GM18526 (cell line): ENCODE data around the gene PIERCE2.

Experiments
- POLR2A ChIP-seq: IDR thresholded peaks from 3 replicates; pipeline ENCODE4 v1.6.1; 2011; ENCODE audit not compliant: insufficient read length; ENCODE audit errors: extremely low read depth

The PIERCE2 gene, protein sequence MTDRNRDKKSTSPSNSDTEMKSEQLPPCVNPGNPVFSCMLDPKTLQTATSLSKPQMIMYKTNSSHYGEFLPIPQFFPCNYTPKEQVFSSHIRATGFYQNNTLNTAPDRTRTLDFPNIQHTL

DNA sequence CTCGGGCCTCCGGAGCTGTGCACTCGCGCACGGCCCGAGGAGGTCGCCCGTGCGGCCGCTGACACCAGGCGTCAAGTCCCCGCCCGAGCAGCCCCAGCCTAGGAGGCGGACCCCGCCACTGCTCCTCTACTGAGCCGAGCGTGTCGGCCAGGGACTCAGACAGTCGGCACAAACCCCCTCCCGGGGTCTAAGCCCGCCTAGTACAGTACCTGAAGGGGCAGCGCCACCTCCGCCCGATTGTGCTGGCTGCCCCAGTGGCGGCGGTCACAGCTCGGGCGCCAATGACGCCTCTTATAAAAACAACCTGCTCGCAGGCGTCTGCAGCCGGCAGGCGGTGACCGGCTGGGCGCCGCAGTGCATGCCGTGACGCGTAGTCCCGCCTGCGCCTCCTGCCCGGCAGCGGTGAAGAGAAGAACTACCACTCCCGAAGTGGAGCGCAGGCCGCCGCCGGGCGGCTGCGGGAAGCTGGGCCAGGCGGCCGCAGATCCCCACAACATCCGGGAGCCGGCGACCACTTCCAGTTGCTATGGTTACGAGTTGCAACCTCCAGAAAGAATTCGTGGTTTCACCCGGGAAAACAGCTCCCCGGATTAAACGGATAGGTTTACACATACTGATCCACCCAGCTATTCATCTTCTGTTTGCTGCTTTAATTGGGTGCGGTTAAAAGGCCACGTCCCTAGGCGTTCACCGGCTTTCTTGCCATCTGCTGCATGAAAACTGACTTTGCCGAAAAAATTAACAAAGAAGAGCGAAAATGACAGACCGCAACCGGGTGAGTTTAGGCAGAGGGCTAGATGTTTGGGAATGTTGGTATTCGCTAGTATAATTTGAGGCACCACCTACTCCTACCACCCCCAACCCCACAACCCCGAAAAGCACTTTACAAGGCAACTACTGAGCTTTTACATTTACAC lies at the start of gene PIERCE2, which contains the start of gene CCPG1:
PIERCE2 (plus strand) TSS at position 484 of the 917 bp plus-strand sequence; CDS start at position 758, 274 bp downstream.
CCPG1 (minus strand) TSS at position 348 of the 917 bp plus-strand sequence. CDS start 18,935 bp downstream, outside the sequence.
- TF ChIP-seq POLR2A, result peak; percentile 73

DNA sequence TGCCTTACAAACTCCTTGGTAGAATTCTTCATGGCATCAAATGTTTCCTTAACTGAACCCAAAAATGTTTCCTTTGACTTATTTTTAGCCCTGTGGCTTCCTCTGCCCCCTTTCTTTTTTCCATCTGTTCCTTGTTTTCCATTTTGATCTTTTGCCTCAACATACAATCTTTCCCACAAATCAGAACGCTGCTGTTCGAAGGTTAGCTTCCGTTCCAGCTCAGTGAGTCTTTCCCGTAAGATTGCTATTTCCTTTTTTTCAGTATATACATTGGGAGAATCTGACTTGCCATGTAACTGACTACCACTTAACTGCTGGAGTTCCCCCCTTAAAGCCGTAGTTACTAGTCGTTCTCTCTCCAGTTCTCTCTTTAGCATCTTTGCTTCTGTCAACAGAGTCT lies 48.0 kb upstream of the PIERCE2 start:
- no peak for TF ChIP-seq POLR2A

DNA sequence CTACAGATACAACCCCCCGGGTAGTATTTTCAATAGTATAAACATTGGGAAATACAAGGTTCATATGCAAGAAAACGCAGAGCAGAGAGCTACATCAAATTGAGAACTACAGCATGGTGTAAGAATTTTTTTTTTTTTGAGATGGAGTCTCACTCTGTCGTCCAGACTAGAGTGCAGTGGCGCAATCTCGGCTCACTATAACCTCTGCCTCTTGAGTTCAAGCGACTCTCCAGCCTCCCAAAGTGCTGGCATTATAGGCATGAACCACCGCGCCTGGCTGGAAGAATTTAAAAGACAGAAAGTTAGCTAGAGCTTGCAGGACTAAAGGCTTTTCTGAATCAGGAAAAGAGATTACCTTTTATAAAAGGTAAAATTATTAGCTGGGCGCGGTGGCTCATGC lies 47.2 kb upstream of the PIERCE2 start:
- TF ChIP-seq POLR2A, result no peak

DNA sequence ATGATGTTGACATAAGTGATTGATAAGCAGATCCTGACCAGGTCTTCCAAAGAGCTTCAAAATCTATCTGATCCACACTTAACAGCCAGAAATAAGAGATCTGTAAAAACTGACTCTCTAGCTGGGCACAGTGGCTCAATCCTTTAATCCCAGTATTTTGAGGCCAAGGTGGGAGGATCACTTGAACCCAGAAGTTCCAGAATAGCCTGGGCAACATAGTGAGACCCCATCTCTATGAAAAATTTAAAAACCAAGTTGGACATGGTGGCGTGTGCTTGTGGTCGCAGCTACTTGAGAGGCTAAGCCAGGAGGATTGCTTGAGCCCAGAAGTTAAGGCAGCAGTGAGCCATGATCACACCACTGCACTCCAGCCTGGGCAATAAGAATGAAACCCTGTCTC lies 45.7 kb upstream of the PIERCE2 start:
- TF ChIP-seq POLR2A, result no peak

DNA sequence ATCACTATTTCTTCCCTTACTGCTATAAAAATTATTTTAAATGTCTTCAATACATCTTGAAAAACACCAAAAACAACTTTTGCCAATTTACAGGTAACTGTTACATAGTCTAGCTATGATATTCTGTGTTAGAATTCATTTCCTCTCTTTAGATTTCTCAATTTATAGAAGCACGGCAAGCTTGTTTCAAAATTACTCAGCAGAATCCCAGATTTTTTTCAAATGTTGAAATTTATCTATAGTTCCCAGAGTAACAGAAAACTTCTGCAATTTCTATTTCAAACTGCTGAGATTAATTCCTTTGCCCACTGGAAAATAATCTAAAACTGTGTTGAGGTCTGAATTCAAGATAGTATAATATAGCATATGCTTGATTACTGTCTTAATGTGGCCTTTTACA lies 41.3 kb upstream of the PIERCE2 start:
- no peak for TF ChIP-seq POLR2A

DNA sequence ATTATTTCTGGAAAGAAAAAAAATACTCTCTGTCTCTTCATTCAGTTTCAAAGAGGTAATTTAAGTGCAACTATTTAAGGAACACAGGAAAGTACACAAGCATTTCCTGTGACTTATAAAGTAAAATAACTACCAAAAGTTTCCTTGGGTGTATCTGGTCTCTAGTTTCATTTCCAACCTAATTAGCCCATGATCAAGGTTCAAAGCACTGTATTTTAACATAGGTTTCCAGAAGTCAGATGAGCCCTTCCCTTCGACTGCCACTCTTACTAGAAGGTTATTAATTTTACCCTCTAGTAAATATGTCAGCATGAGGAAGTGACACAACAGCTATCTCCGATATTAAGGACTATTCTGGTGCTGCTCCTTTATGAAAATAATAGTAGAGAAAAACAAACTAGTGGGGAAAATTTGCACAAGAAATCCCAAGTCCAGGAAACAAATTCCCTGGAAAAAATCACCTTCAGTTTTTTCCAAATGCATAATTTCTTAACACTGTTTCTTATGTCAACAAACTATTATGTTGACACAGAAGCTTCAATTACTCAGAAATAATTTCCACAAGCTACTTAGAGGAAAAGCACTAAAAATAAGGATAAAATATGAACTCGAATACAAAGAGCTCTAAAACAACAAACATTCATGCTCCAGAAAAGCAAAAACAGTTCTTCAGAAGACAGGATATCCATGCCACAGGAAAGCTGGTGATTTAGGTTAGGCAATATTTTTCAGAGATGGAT lies 35.4 kb upstream of the PIERCE2 start:
- no peak for TF ChIP-seq POLR2A

DNA sequence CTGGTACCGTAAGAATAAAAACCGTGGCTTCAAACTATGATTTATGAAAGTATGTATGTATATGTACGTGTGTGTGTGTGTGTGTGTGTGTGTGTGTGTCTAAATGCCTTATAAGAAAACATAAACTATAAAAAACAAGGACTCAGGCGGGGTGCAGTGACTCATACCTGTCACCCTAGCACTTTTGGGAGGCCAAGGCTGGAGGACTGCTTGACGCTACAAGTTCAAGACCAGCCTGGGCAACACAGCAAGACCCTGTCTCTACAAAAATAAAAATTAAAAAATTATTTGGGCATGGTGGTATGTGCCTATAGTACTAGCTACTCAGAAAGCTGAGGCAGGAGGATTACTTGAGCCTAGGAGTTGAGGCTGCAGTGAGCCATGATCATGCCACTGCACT lies 29.2 kb upstream of the PIERCE2 start:
- no peak for TF ChIP-seq POLR2A

DNA sequence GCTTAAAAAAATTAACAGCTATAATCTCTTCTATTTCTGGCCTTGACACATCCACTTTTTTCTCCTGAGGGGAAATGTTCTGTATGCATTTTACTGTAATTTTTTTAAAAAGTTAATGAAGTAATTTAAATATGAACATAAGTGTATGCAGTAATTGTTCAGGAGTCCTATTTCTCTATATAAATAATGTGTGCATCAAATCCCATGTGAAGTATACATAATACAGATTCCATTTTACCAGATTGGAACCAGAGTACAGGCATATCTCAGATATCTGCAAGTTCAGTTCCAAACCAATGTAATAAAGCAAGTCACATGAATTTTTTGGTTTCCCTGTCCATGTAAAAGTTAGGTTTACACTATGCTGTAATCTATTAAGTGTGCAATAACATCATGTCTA lies 26.7 kb upstream of the PIERCE2 start:
- no peak for TF ChIP-seq POLR2A

DNA sequence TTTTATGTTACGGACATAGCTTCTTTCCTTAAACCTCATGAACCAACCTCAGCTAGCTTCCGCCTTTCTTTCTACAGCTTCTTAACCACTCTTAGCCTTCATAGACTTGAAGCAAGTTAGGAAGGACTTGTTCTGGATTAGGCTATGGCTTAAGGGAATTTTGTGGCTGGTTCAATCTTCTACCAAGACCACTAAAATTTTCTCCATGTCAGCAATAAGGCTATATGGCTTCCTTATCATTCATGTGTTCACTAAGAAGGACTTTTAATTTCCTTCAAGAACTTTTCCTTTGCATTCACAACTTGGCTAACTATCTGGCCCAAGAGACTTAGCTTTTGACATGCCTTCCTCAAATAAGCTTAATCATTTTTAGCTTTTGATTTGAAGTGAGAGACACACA lies 24.6 kb upstream of the PIERCE2 start:
- no peak for TF ChIP-seq POLR2A

DNA sequence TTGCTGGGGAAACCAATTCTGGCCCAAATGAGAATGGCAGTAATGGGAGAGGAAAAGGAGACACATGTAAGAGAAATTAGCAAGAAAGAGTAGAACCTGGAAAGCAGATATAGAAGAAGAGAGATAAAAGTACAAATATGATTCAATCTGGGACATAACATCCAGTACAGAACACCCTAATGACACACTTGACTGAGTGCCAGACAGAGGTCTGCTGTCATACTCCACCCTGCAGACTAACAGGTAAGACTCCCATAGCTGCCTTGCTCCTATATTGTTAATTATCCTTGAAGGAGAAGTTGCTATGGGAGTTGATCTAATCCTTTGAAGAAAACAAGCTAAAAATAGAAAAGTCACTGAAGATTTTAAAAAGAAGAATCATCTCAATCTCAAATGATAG lies 21.3 kb upstream of the PIERCE2 start:
- TF ChIP-seq POLR2A, result no peak

DNA sequence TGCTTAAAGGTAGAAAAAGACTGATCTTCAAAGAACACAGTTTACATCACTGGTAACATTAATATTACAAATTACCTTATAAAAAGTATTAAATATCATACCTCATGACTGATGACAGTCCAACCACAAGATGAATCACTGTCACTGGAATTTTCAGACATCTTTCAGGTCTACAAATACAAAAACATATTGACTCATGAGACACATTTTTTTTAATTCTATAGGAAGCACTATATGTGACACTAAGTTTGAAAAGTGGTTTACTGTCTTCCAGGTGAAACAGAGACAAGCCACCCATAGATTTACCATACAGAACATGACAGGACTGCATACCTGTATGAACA lies 19.1 kb upstream of the PIERCE2 start:
- TF ChIP-seq POLR2A, result no peak

DNA sequence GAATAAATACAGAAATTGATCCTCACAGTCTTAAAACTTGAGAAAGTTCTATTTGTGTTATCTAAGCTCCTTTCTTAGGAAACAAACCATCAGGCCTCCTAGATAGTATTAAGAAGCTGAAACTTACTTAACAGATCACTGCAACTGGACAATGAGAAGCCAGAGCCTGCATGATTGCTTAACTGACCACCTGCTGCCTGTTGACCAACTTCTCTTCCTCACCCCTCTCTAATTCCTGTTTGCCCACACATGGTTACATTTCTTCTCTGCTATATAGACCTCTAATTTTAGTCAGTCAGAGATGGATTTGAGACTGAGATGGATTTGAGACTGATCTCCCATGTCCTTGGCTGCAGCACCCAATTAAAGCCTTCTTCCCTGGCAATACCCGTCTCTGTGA lies 13.6 kb upstream of the PIERCE2 start:
- TF ChIP-seq POLR2A, result no peak

DNA sequence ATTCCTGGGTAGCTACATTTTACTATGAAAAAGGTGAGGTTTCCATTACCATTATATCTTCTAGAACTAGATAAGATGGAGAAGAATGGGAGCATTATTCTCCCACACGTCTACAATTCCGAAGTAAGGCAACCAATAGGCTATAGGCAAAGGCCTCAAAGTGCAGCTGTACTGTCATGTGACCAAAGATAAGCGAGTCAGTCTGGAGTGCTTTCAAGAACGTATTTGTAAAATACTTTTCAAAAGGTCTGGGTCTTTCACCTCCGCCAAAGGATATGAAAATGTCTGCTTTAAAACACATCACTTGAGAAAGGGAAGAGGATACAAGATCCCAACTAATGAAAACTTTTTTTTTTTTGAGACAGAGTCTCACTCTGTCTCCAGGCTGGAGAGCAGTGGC lies 10.1 kb upstream of the PIERCE2 start:
- no peak for TF ChIP-seq POLR2A

DNA sequence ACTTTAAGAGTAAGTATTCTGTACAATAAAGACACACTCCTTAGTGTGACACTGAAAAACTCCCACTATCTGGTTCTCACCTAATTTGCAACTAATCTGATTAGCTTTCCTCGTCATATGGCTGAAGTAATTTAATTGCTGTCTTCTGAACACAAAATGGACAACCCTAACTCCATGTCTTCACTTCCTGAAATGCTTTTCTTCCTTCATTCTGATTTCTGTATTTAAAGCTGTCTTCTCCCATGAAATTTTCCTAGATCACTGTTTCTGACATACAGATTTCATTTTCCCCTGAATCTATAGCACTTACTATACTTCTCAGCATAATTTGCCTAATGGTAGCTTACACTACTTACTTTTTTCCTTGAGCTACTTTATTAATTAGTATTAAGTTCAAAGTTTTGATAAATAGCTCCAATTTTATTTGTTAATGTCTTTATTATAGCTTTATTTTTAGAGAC lies 6.5 kb upstream of the PIERCE2 start:
- no peak for TF ChIP-seq POLR2A

DNA sequence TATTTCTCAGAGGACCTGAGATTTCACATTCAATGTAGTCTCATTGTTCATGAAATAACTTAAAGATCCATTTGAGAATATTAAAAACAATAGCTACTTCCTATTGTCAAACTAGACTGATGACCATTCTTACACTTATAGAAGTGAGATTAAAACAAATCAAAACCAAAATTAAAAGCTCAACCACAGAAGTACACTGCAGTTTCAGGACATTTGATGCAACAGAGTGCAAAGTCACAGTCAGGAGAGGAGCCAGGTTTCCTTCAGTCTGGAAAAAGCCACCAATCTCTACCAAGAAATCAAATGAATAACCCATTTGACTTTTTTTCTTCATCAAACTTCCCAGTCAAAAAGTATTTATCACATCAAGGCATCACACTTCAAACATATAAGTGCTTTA lies 5.6 kb upstream of the PIERCE2 start:
- no peak for TF ChIP-seq POLR2A

DNA sequence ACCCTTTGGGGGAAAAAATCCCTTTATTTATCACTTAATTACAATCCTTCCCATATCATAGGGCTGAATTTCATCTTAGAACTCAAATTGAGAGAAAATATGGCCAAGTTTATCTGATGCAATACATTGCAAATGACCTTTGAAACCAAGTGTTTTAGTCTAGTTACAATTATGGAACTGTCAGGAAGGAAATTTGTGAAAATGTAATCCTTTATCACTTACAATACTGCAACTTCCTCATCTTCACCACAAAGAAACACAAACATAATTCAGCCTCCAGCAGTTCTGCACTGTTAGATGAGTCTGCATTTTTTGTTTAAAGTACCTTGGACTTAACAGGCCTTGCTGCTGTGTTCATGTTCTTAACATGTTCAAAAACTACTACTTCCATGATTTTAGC lies 4.8 kb upstream of the PIERCE2 start:
- TF ChIP-seq POLR2A, result no peak
